Nephron progenitor cell (in vitro differentiated cells): ENCODE measurements around the gene EFHD1.

Experiments
- DNase-seq: peaks from one replicate; pipeline ENCODE4 v3.0.0; 2021
- H3K27ac Mint-ChIP-seq: 2 replicates; pipeline ENCODE4 v1.8.0; 2021; ENCODE audit warnings: mild to moderate bottlenecking, moderate library complexity, mixed read lengths
- H3K27me3 Mint-ChIP-seq: 2 replicates; pipeline ENCODE4 v1.8.0; 2021; ENCODE audit warnings: mild to moderate bottlenecking, low read depth, mixed read lengths; ENCODE audit not compliant: poor library complexity
- H3K36me3 Mint-ChIP-seq: 2 replicates; pipeline ENCODE4 v1.8.0; 2021; ENCODE audit warnings: low read depth, mixed read lengths
- H3K4me1 Mint-ChIP-seq: 2 replicates; pipeline ENCODE4 v1.8.0; 2021; ENCODE audit warnings: mixed read lengths
- H3K4me3 Mint-ChIP-seq: 2 replicates; pipeline ENCODE4 v1.8.0; 2021; ENCODE audit warnings: mild to moderate bottlenecking, moderate library complexity, mixed read lengths
- H3K9me3 Mint-ChIP-seq: 2 replicates; pipeline ENCODE4 v1.8.0; 2021; ENCODE audit warnings: mild to moderate bottlenecking, moderate library complexity, mixed read lengths
- CTCF ChIP-seq: fragments of 200-600 bp; sonication (generic); IDR thresholded peaks from 2 replicates; pipeline ENCODE4 v1.5.0; 2021; ENCODE audit warnings: antibody characterized with exemption

Gene EFHD1

GRCh38 chr2:232600053-232600773 lies 33.2 kb upstream of the EFHD1 start:
- Mint-ChIP-seq H3K9me3 (no peaks in the 10 kb centered on the region), H3K4me1 (peaks cover 7% of the 10 kb centered on the region), H3K27me3 (peaks cover 40% of the 10 kb centered on the region), H3K36me3 (no peaks in the 10 kb centered on the region), H3K27ac (no peak overlapping the region), H3K4me3 (no peak overlapping the region)
- TF ChIP-seq CTCF: no peak
- no peak for DNase-seq

DNA sequence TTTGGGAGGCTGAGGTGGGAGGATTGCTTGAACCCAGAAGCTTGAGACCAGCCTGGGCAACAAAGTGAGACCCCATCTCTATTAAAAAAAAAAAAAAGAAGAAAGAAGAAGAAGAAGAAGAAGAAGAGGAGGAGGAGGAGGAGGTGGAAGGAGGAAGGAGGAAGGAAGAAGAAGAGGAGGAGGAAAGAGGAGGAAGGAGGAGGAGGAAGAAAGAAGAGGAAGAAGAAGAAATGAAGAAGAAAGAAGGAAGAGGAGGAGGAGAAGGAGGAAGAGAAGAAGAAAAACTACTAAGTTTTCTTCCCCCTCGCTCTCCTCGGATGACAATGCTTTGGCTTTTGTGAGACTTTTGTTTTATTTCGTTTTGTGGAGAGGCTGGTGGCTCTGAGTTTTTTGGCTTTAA lies 30.1 kb upstream of the EFHD1 start:
- Mint-ChIP-seq H3K27me3 (peaks cover 42% of the 10 kb centered on the region), H3K9me3 (no peaks in the 10 kb centered on the region), H3K4me1 (peaks cover 7% of the 10 kb centered on the region), H3K4me3 (no peak overlapping the region), H3K27ac (no peak overlapping the region), H3K36me3 (no peaks in the 10 kb centered on the region)
- DNase-seq: no peak
- no peak for TF ChIP-seq CTCF

DNA sequence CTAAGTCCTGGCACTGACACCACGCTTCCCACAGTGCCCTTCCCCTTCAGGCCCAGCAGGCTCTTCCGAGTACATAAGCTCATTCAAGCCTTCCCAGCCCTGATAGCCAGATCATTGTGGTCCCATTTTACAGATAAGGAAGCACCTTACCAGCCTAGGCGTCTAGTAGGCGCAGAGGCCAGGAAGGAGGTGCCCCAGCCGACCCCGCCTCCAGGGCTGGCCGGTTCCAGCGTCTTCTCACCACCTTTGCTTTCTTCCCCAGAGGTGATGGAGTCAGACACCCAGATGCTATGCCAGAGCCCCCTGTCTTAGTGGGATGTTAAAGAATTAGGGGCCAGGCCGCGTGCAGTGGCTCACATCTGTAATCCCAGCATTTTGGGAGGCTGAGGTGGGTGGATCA lies 28.9 kb upstream of the EFHD1 start:
- H3K27ac Mint-ChIP-seq: no peak overlapping the region
- no peak overlapping the region for H3K4me3 Mint-ChIP-seq
- no peaks in the 10 kb centered on the region for H3K36me3 Mint-ChIP-seq
- peaks cover 41% of the 10 kb centered on the region for H3K27me3 Mint-ChIP-seq
- no peak for DNase-seq
- H3K4me1 Mint-ChIP-seq: peaks cover 3% of the 10 kb centered on the region
- no peaks in the 10 kb centered on the region for H3K9me3 Mint-ChIP-seq
- TF ChIP-seq CTCF: no peak

DNA sequence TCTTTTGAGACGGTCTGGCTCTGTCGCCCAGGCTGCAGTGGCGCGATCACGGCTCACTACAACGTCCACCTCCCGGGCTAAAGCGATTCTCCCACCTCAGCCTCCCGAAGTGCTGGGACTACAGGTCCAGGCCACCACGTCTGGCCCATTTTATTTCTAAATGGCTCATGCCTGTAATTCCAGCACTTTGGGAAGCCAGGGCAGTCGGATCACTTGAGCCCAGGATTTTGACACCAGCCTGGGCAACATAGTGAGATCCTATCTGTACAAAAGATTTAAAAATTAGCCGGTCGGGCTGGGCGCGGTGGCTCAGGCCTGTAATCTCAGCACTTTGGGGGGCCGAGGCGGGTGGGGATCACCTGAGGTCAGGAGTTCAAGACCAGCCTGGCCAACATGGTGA lies 26.4 kb upstream of the EFHD1 start:
- H3K4me3 Mint-ChIP-seq: no peak overlapping the region
- H3K4me1 Mint-ChIP-seq: no peaks in the 10 kb centered on the region
- no peak for TF ChIP-seq CTCF
- DNase-seq: no peak
- H3K27me3 Mint-ChIP-seq: peaks cover 27% of the 10 kb centered on the region
- no peaks in the 10 kb centered on the region for H3K36me3 Mint-ChIP-seq
- no peaks in the 10 kb centered on the region for H3K9me3 Mint-ChIP-seq
- no peak overlapping the region for H3K27ac Mint-ChIP-seq

DNA sequence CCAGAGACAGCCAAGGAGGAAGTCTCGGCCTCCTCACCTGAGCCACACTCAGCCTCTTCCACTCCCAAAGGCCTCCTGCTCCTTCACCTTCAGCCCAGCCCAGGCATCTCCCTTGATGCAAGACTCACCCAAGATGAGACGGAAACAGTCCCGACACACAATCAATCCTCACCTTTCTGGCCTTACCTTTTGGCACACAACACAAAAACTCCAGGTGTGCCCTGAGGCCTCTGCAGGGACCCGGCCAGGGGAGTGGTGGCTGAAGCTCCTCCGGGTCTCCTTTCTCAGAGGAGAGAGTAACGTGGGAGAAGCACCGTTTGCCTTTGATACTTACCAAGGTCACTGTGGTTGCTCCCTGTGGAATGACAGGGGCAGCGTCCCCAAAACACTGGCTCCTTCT lies 23.8 kb upstream of the EFHD1 start:
- no peak overlapping the region for H3K4me3 Mint-ChIP-seq
- H3K9me3 Mint-ChIP-seq: no peaks in the 10 kb centered on the region
- H3K27me3 Mint-ChIP-seq: peaks cover 12% of the 10 kb centered on the region
- peaks cover 4% of the 10 kb centered on the region for H3K4me1 Mint-ChIP-seq
- H3K27ac Mint-ChIP-seq: no peak overlapping the region
- DNase-seq: no peak
- TF ChIP-seq CTCF: no peak
- no peaks in the 10 kb centered on the region for H3K36me3 Mint-ChIP-seq

DNA sequence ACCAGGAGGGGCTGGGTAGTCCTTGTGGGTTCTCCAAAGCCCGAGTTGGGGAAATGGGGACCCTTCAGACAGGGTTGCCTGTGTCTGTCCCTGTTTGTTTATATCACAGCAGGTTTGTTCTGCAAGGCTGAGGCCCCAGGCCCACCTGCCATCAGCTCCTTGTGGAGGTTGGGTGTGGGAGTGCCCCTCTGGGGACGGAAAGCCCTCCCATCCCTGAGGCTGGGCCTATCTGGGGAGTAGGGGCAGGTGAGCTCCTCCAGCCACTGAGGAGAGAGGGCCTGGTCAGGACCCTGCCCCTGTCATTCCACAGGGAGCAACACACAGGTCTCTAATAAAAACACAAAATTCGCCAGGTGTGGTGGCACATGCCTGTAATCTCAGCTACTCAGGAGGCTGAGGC lies 23.3 kb upstream of the EFHD1 start:
- peaks cover 7% of the 10 kb centered on the region for H3K4me1 Mint-ChIP-seq
- no peak overlapping the region for H3K27ac Mint-ChIP-seq
- no peak for TF ChIP-seq CTCF
- no peak overlapping the region for H3K4me3 Mint-ChIP-seq
- H3K9me3 Mint-ChIP-seq: no peaks in the 10 kb centered on the region
- no peak for DNase-seq
- no peaks in the 10 kb centered on the region for H3K36me3 Mint-ChIP-seq
- H3K27me3 Mint-ChIP-seq: peaks cover 11% of the 10 kb centered on the region
